HepG2 (cell line): ENCODE measurements around the gene RLN3. TPM values are rescaled to one million over a fixed set of nuclear protein-coding genes. Genes with fewer than 3 reads are reported as not detected.

Experiments used
- ATAC-seq: fragments of 200-7000 bp; cut with Tn5 transposase; 3 replicates; pipeline ENCODE4 v1.9.1; 2020; ENCODE audit warnings: mild to moderate bottlenecking, moderate library complexity
- BruUV-seq: library from RNA; stranded (reverse); fragments of 400-500 nt; replicated peaks from 2 replicates; lab custom pipeline; 2021; lab: Mats Ljungman, UMichigan
- CTCF ChIA-PET: fragments of 300-600 bp; formaldehyde crosslinking; extraction: SDS; loops from one replicate; lab custom pipeline; 2021; ENCODE audit warnings: low total read pairs, inconsistent platforms, low intra/inter-chr PET ratio; lab: Yijun Ruan, JAX
- POLR2A ChIA-PET: fragments of 350-600 bp; sonication (Branson Sonifier 250); formaldehyde crosslinking; loops from one replicate; lab custom pipeline; 2020; ENCODE audit warnings: antibody characterized with exemption, inconsistent platforms; lab: Yijun Ruan, JAX
- DNase-seq: peaks from one replicate; pipeline ENCODE4 v3.0.0-alpha.2; 2015; ENCODE audit warnings: low spot score
- FAIRE-seq: peaks from 3 replicates; lab custom pipeline; 2011; peaks lifted over from hg19 to GRCh38; lab: Jason Lieb, UNC
- H2AFZ ChIP-seq: one replicate; pipeline ENCODE4 v1.6.1; 2011; ENCODE audit warnings: low read length, inconsistent platforms
- H3K27ac ChIP-seq: fragments of 300-600 bp; 3 replicates; pipeline ENCODE4 v1.8.0; 2011; ENCODE audit warnings: mixed run types, mild to moderate bottlenecking, mixed read lengths, low read length, inconsistent platforms; ENCODE audit not compliant: insufficient read depth; ENCODE audit errors: extremely low read length
- H3K27me3 ChIP-seq, 2 experiments: fragments of 200-600 bp in 1 of 2; 2 replicates in 1 of 2; 3 replicates in 1 of 2; pipeline versions ENCODE4 v1.6.0 to v1.8.0; 2011; ENCODE audit warnings: low read length in 2 of 2, mild to moderate bottlenecking in 2 of 2, moderate library complexity in 2 of 2, inconsistent platforms in 1 of 2; ENCODE audit not compliant: insufficient read depth in 2 of 2, control insufficient read depth in 1 of 2
- H3K36me3 ChIP-seq, 2 experiments: fragments of 200-600 bp in 1 of 2; replicated peaks in 1 of 2; 2 replicates in 1 of 2; 3 replicates in 1 of 2; pipeline versions ENCODE4 v1.5.1 to v1.8.0; 2011; ENCODE audit warnings: low read length in 2 of 2, inconsistent platforms in 1 of 2; ENCODE audit not compliant: insufficient read depth in 2 of 2, control insufficient read depth in 1 of 2
- H3K4me1 ChIP-seq: 2 replicates; pipeline ENCODE4 v1.5.1; 2012; ENCODE audit warnings: low read length, inconsistent platforms; ENCODE audit not compliant: insufficient read depth
- H3K4me2 ChIP-seq: 2 replicates; pipeline ENCODE4 v1.6.0; 2011; ENCODE audit warnings: low read depth, low read length, inconsistent platforms
- H3K4me3 ChIP-seq, 3 experiments: fragments of 200-600 bp in 1 of 3; sonication (generic), shearing (Covaris generic) in 1 of 3; replicated peaks in 1 of 3; 2 replicates each; pipeline ENCODE4 v1.5.1; 2011 to 2016; ENCODE audit warnings: low read length in 3 of 3, inconsistent platforms in 2 of 3, low read depth in 2 of 3, mild to moderate bottlenecking in 2 of 3, control low read depth in 1 of 3, mixed read lengths in 1 of 3; ENCODE audit not compliant: insufficient read depth in 1 of 3
- H3K79me2 ChIP-seq: one replicate; pipeline ENCODE4 v1.6.1; 2011; ENCODE audit warnings: low read length, inconsistent platforms; ENCODE audit not compliant: insufficient read depth
- H3K9ac ChIP-seq: 2 replicates; pipeline ENCODE4 v1.6.0; 2011; ENCODE audit warnings: mild to moderate bottlenecking, low read depth, low read length, inconsistent platforms; ENCODE audit not compliant: insufficient read depth
- H3K9me3 ChIP-seq: 2 replicates; pipeline ENCODE4 v1.5.1; 2012; ENCODE audit warnings: mild to moderate bottlenecking, low read length
- H4K20me1 ChIP-seq: 2 replicates; pipeline ENCODE4 v1.6.0; 2011; ENCODE audit warnings: inconsistent platforms, mild to moderate bottlenecking, low read length, moderate library complexity; ENCODE audit not compliant: insufficient read depth
- CBX5 ChIP-seq: sonication (generic); formaldehyde crosslinking; IDR thresholded peaks from 2 replicates; pipeline ENCODE4 v1.4.0; 2020; ENCODE audit warnings: missing genetic modification reagents, borderline replicate concordance
- ETS1 ChIP-seq: sonication (generic); formaldehyde crosslinking; IDR thresholded peaks from 2 replicates; pipeline ENCODE4 v1.4.0; 2020; ENCODE audit warnings: missing genetic modification reagents
- MTF1 ChIP-seq: sonication (generic); formaldehyde crosslinking; IDR thresholded peaks from 2 replicates; pipeline ENCODE4 v1.5.0; 2020; ENCODE audit warnings: missing genetic modification reagents
- PRDM4 ChIP-seq: sonication (generic); formaldehyde crosslinking; IDR thresholded peaks from 2 replicates; pipeline ENCODE4 v1.9.0; 2021; ENCODE audit warnings: missing genetic modification reagents, borderline replicate concordance
- SP140L ChIP-seq: sonication (generic); formaldehyde crosslinking; IDR thresholded peaks from 2 replicates; pipeline ENCODE4 v1.4.0; 2020; ENCODE audit warnings: missing genetic modification reagents, borderline replicate concordance
- TBX2 ChIP-seq: sonication (generic); formaldehyde crosslinking; IDR thresholded peaks from 2 replicates; pipeline ENCODE4 v1.5.0; 2020; ENCODE audit warnings: missing genetic modification reagents, mild to moderate bottlenecking, borderline replicate concordance
- ZNF431 ChIP-seq: sonication (generic); formaldehyde crosslinking; IDR thresholded peaks from 2 replicates; pipeline ENCODE4 v1.9.0; 2022; ENCODE audit warnings: missing genetic modification reagents, low read depth, mild to moderate bottlenecking, borderline replicate concordance
- ZNF543 ChIP-seq: sonication (generic); formaldehyde crosslinking; IDR thresholded peaks from 2 replicates; pipeline ENCODE4 v1.4.0; 2020; ENCODE audit warnings: mild to moderate bottlenecking, missing genetic modification reagents
- ZNF576 ChIP-seq: sonication (generic); formaldehyde crosslinking; IDR thresholded peaks from 2 replicates; pipeline ENCODE4 v1.4.0; 2020; ENCODE audit warnings: mild to moderate bottlenecking, missing genetic modification reagents
- ZNF883 ChIP-seq: sonication (generic); formaldehyde crosslinking; IDR thresholded peaks from 2 replicates; pipeline ENCODE4 v1.5.1; 2020; ENCODE audit warnings: mild to moderate bottlenecking, missing genetic modification reagents; ENCODE audit errors: not compliant biosample characterization
- WGBS: methylation state at CpG from one replicate; pipeline ENCODE4 v1.1.6; 2017; ENCODE audit warnings: low lambda C conversion rate; 5-methylcytosine and 5-hydroxymethylcytosine counted together
- in situ Hi-C: cut with HindIII; loops from 2 replicates; pipeline ENCODE4 v1.10.0; 2017; ENCODE audit warnings: low pct_unique_long_range_greater_than_20kb; ENCODE audit not compliant: extremely low pct_ligation_motif_present
- intact Hi-C: fragments of 100-400 bp; cut with micrococcal nuclease; formaldehyde crosslinking; loops from one replicate; pipeline ENCODE4 v1.10.0; 2022; ENCODE audit not compliant: unreplicated experiment
- polyA plus RNA-seq, 8 experiments: library from polyadenylated mRNA; depleted of rRNA in 3 of 8; stranded (reverse) in 7 of 8; unstranded in 1 of 8; fragments of >200 nt; fragmentation: Illumina TruSeq in 4 of 8; extraction: Trizol in 4 of 8; gene quantifications; 2 replicates each; pipeline versions ENCODE4 v1.2.1 to v1.2.3, GENCODE V29; 2011 to 2016; ENCODE audit warnings: low read depth in 4 of 8, missing spikeins in 1 of 8, mixed read lengths in 1 of 8; ENCODE audit not compliant: insufficient read depth in 1 of 8
- total RNA-seq, 5 experiments: library from RNA; depleted of rRNA; stranded (reverse); fragments of >200 nt; fragmentation: Illumina TruSeq; extraction: Trizol; gene quantifications; 2 replicates each; pipeline ENCODE4 v1.2.3, GENCODE V29; 2016; ENCODE audit warnings: low read depth in 1 of 5

Gene RLN3
- total and polyA plus RNA-seq, 2 of the 13 experiments (the other 11 are each of a cell fraction or from before 2014, with no cell fraction given), result not detected

- no peak for ATAC-seq
- H4K20me1 ChIP-seq, result no peaks in the 10 kb centered on the region
- ChIA-PET POLR2A (interaction anchor here (1.3 kb wide), 1 partner anchor 18 kb away, joined by 5 read pairs; the partner anchor contains the start of gene MISP3), CTCF (no interaction called here)
- no peak overlapping the region for H3K4me2 ChIP-seq
- WGBS, result 51% methylated on average over 6 of the region's 6 CpGs
- no peak overlapping the region for H2AFZ ChIP-seq
- FAIRE-seq, result no peak
- no peak for DNase-seq
- intact Hi-C loops (no loop called here), in situ Hi-C loops (loop anchor here (25.0 kb wide), 1 partner anchor 292 kb away; the partner anchor contains the start of genes C19orf53 and MRI1)
- H3K4me1 ChIP-seq, result peaks cover 5% of the 10 kb centered on the region; the same call in 1 of the 2 replicates
- no peak overlapping the region for H3K9ac ChIP-seq
- H3K79me2 ChIP-seq, result no peaks in the 10 kb centered on the region
- TF ChIP-seq PRDM4 (CRISPR knock-in tag), result no peak
- no peak for TF ChIP-seq ZNF883 (CRISPR knock-in tag)
- TF ChIP-seq CBX5 (CRISPR knock-in tag), result no peak
- TF ChIP-seq ZNF431 (CRISPR knock-in tag), result no peak
- TF ChIP-seq MTF1 (CRISPR knock-in tag), result no peak
- TF ChIP-seq ETS1, result no peak
- no peak for TF ChIP-seq ZNF576 (CRISPR knock-in tag)
- no peak for TF ChIP-seq SP140L (CRISPR knock-in tag)
- TF ChIP-seq TBX2 (CRISPR knock-in tag), result no peak
- TF ChIP-seq ZNF543, result no peak
- no peak overlapping the region for H3K4me3 ChIP-seq
- H3K27ac ChIP-seq, result no peak overlapping the region
- no peaks in the 10 kb centered on the region for H3K27me3 ChIP-seq
- no TSS peak for BruUV-seq
- H3K9me3 ChIP-seq, result no peaks in the 10 kb centered on the region
- no peaks in the 10 kb centered on the region for H3K36me3 ChIP-seq
Measured at GRCh38 chr19:14054099-14054498, 26.2 kb downstream of the RLN3 start.
